ENCODE data around the gene ANO1. TPM values are rescaled to one million over a fixed set of nuclear protein-coding genes. Genes with fewer than 3 reads are reported as not detected.

ANO1 gene
- total and polyA plus RNA-seq, 2 of the 8 experiments (the other 6 are each of a cell fraction or from before 2014, with no cell fraction given): 4.7 to 5.0 TPM

GRCh38 chr11:70185348-70186055 lies 107.4 kb downstream of the ANO1 start:
- DNase-seq (ENCODE audit: low read depth in 1 of 2, low spot score in 2 of 2) (no peak), FAIRE-seq (no peak)
- ChIA-PET POLR2A (ENCODE audit: partially characterized antibody) (no interaction called here), CTCF (ENCODE audit: partially characterized antibody) (interaction anchor here (0.6 to 6.8 kb wide), 8 partner anchors 10 to 275 kb away, joined by 3 to 51 read pairs (median 4); no protein-coding TSS in a partner anchor)
- Histone ChIP-seq H2BK15ac (ENCODE audit: low read length) (no peak overlapping the region), H3K27ac (ENCODE audit: low read depth, low read length) (no peak overlapping the region), H3K79me2 (ENCODE audit: control insufficient read depth in 1 of 2, insufficient read depth in 2 of 2, low read length in 2 of 2) (no peaks in the 10 kb centered on the region), H3K27me3 (replicated peaks in 1 of 4; ENCODE audit: control insufficient read depth in 3 of 4, extremely low read depth in 1 of 4, insufficient read depth in 3 of 4, low read length in 3 of 4) (no peaks in the 10 kb centered on the region), H2AFZ (ENCODE audit: low read length) (no peak overlapping the region), H4K91ac (replicated peaks; ENCODE audit: insufficient read length, low read length) (no peak overlapping the region), H3K14ac (ENCODE audit: insufficient read length) (no peak overlapping the region), H2BK20ac (ENCODE audit: low read length) (no peak overlapping the region), H4K5ac (ENCODE audit: insufficient read length, low read depth, low read length) (no peak overlapping the region), H3K9me3 (ENCODE audit: insufficient read depth in 2 of 2, low read depth in 1 of 2, low read length in 1 of 2) (no peaks in the 10 kb centered on the region), H3K4me3 (ENCODE audit: extremely low read depth in 1 of 4, insufficient read depth in 2 of 4, low read depth in 3 of 4, low read length in 4 of 4) (no peak overlapping the region), H3K18ac (ENCODE audit: extremely low read depth, low read length) (no peak overlapping the region), H3K9ac (replicated peaks in 1 of 4; ENCODE audit: extremely low read depth in 1 of 4, low read depth in 3 of 4, low read length in 3 of 4) (no peak overlapping the region), H3K56ac (replicated peaks; ENCODE audit: insufficient read length, low read depth, low read length) (no peak overlapping the region), H3K23ac (ENCODE audit: insufficient read length) (no peak overlapping the region), H2AK5ac (ENCODE audit: low read depth, low read length) (no peak overlapping the region), H2BK5ac (ENCODE audit: low read depth, low read length) (no peak overlapping the region), H2BK12ac (ENCODE audit: low read depth, low read length) (no peak overlapping the region), H3K36me3 (ENCODE audit: control insufficient read depth in 2 of 4, insufficient read depth in 4 of 4, low read length in 3 of 4) (no peaks in the 10 kb centered on the region), H3K79me1 (ENCODE audit: low read depth, low read length) (no peaks in the 10 kb centered on the region), H3K4me1 (replicated peaks in 1 of 4; ENCODE audit: control insufficient read depth in 3 of 4, insufficient read depth in 4 of 4, low read length in 3 of 4) (no peaks in the 10 kb centered on the region), H3K4me2 (ENCODE audit: insufficient read depth in 1 of 2, low read depth in 2 of 2, low read length in 2 of 2) (no peak overlapping the region), H2BK120ac (replicated peaks; ENCODE audit: low read depth, low read length) (no peak overlapping the region), H4K8ac (ENCODE audit: extremely low read depth, insufficient read depth, low read length) (0 out of 2 replicates have a peak overlapping the region, but pooled peaks have one; percentile 41), H3K4ac (replicated peaks; ENCODE audit: insufficient read length, low read depth, low read length) (no peak overlapping the region), H4K20me1 (replicated peaks in 1 of 2; ENCODE audit: control insufficient read depth in 1 of 2, insufficient read depth in 2 of 2, low read length in 2 of 2) (peaks cover 0 to under 1% of the 10 kb centered on the region in 2 experiments), H3K23me2 (ENCODE audit: low read depth, low read length) (no peaks in the 10 kb centered on the region)
- 93% methylated on average over 19 of the region's 28 CpGs; no CpG with 5 or more reads in 1 of the 2 experiments for WGBS, 2 experiments (ENCODE audit: extremely low coverage in 1 of 2, insufficient coverage in 1 of 2, insufficient read length in 1 of 2, insufficient replicate concordance in 2 of 2, low coverage in 1 of 2, low lambda C conversion rate in 2 of 2, missing lambda C conversion rate in 1 of 2)
- TF ChIP-seq BCL11A (IDR thresholded peaks at IDR 0.05; ENCODE audit: low read depth in 2 of 2, low read length in 2 of 2) (no peak), RAD21 (IDR thresholded peaks at IDR 0.05 in 1 of 2, conservative IDR thresholded peaks at IDR 0.05 in 1 of 2; ENCODE audit: low read depth in 2 of 2, low read length in 2 of 2) (no peak), GABPA (IDR thresholded peaks at IDR 0.05; ENCODE audit: borderline replicate concordance, insufficient read depth, low read length) (no peak)
